T1000 (cell line): ENCODE data around the gene ZNF660.
"Not testable (repeated sequence)": the region's sequence is repeated elsewhere in the genome, so short reads cannot be mapped to it uniquely, and the experiment has no call there.

Source experiments
- DNase-seq: peaks from one replicate; lab custom pipeline; 2025; ENCODE audit warnings: mixed read lengths; lab: John Stamatoyannopoulos, UW

ZNF660 gene

GRCh38 chr3:44584646-44585501, at the start of gene ZNF660:
ZNF660 (plus strand) TSS chr3:44584964; CDS start chr3:44594194, 9,230 bp downstream.
- peak; percentile 82 for DNase-seq

GRCh38 chr3:44535364-44535763, 49.4 kb upstream of the ZNF660 start:
- DNase-seq, result no peak

- not testable (repeated sequence) for DNase-seq
These were observed 40.0 kb upstream of the ZNF660 start for GRCh38 chr3:44544811-44545210.

- peak; percentile 41 for DNase-seq
These were observed 29.9 kb upstream of the ZNF660 start, which contains the start of gene ZKSCAN7 for GRCh38 chr3:44554626-44555592. ZKSCAN7 (plus strand) TSS chr3:44555193; CDS start chr3:44557048, 1,855 bp downstream.

DNA sequence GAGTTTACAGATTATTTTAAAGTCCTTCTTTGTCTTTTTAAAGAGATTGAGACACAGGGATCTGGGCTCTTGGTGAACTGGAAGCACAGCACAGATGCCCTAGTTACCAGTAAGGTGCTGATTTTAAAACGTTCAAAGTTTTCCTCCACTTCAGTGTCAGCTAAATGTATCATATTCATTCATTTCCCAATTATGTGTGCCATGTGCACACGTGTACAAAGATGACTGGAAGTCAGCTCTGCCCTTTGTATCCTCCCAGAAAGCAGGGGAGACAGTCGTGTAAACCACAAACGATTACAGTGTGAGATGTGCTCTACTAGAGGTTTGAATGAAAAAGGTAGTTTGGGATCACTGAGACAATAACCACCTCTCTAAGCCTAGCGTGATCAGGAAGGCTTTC, 29.0 kb upstream of the ZNF660 start:
- no peak for DNase-seq

GRCh38 chr3:44557074-44557473, 27.7 kb upstream of the ZNF660 start:
- DNase-seq, result no peak

- no peak for DNase-seq
These were observed 23.7 kb upstream of the ZNF660 start for GRCh38 chr3:44561076-44561475.

DNA sequence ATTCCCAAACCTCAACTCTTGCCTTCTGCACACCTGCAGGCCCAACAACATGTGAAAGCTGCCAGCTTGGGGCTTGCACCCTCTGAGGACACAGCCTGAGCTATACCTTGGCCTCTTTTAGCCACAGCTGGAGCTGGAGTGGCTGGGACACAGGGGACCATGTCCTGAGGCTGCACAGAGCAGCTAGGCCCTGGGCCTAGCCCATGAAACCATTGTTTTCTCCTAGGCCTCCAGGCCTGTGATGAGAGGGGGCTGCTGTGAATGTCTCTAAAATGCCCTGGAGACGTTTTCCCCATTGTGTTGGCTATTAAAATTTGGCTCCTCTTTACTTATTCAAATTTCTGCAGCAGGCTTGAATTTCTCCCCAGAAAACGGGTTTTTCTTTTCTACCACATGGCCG, 22.6 kb upstream of the ZNF660 start:
- DNase-seq, result no peak

DNA sequence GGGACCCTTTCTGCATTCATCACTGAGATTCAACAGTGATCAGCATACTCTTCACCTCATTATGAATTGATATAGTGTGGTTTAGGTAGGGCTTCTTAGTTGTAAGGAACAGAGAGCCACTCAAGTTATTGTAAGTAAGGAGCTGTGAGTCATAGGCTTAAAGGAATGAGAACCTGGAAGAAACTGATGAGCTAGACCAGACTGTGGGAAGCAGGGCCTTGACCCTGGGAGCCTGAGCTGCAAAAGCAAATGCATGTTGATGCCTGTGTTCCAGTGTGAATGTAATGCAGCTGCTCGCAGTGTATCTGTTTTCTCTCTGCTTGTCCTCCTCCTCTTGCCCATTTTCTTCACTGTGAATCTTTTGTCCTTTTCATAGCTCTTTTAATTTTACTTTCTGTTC, 16.2 kb upstream of the ZNF660 start:
- DNase-seq, result no peak

GRCh38 chr3:44571024-44571423, 13.7 kb upstream of the ZNF660 start:
- no peak for DNase-seq

DNA sequence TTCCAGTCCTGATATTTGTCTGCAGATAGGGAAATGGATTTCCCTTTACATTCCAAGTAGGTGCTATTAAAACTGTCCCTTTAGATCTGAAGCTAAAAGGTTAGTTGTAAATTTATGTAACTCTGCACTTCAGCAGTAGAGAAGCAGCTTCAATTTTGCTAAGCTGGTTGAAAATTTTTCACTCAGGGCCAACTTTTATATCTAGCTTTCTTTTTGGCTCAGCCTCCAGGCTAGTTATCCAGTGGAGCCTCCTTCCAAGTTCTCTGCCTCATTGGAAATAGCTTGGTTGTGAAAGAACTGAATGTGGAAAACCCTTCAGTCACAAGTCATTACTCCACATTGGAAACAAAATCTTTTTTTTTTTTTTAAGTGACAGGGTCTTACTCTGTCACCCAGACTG, 8.2 kb upstream of the ZNF660 start:
- DNase-seq, result no peak

DNA sequence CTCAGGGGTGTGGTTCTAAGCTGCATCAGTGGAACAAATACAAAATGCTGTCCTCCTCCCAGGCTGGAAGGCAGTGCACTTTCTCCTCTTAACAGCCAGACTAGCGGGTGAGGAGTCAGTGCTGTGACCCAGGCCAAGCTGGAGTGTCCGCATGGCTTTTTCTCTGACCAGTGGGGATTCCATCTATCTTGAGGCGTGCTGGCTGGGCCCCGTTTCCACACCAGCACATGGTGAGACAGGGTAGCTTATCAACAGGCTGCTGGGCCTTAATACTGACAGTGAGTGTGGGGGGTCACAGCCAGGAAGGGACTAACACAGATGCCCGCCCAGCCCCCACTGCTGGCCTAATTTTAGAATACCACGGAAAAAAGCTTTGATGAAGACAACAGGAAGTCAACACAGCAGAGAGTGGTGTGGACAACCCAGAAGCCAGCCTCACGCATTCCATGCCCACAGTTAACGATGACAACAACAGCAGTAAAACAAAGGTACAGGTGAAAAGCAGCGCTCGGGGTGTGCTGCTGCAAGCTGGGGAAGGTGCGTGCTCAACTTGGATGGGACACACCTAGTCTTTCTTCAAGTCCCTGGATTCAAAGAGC, 7.3 kb upstream of the ZNF660 start:
- DNase-seq, result not testable (repeated sequence)

DNA sequence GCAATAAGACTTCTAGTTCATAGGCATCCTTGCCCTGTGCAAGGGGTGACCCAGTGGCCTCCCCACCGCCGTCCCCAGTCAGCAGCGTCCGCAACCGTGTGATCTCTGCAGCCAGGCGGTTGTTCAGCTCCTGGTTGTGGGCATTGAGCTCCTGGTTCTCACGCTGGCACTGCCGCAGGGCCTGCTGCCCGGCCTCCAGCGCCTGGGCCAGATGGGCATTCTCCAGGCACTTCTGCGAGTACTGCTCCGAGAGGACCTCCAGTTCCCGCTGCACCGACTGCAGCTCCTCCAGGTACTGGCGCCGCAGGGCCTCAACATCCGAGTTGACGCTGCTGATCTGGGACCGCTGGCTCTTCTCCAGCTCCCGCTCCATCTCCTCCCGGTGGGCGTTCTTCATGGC, 6.4 kb upstream of the ZNF660 start:
- DNase-seq, result not testable (repeated sequence)

DNA sequence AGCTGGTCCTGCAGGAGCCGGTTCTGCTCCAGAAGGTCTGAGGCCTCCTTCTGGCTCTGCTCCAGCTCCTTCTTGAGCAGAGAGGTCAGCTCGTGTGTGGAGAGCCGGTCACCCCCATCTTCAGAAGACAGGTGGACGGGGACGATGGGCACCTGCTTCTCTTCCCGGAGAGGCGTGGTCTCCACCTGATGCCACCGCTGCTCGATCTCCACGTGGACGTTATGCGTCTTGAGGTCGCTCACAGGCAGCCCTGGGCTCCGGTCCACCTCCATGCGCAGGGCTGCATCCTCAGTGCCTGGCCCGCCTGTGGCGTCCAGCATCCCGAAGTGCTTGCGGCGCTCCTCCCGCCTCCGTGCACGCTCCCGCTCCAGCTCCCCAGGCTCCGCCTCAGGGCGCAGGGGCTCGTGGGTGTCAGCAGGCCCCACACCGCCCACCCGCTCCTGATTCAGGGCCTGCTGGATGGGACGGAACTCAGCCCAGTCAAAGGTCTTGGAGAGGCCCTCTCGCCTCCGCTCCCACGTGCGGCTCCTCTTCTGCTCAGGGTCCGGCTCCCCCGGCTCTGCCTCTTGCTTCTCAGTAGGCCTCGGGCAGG, 5.7 kb upstream of the ZNF660 start:
- not testable (repeated sequence) for DNase-seq

GRCh38 chr3:44579749-44580148, 5.0 kb upstream of the ZNF660 start:
- DNase-seq, result not testable (repeated sequence)

DNA sequence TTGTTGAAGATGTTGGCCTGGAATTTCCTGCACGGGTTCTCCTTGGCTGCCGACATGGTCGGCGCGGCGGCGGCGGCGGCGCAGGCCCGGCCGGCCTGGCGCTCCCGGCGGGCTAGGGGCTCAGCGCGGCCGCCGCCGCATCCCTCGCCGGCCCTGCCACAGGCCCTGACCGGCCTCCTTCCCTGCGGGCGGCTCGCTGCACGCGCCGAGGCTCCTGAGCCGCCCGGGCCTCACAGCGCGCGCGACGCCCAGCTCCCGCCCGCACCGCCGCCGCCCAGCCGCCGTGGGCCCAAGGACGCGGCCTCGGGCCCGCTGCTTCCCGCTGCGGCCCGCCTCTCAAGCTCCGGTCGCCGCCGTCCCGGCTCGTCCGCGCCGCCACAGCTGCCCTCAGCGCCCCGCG, 3.8 kb upstream of the ZNF660 start:
- DNase-seq, result not testable (repeated sequence)

DNA sequence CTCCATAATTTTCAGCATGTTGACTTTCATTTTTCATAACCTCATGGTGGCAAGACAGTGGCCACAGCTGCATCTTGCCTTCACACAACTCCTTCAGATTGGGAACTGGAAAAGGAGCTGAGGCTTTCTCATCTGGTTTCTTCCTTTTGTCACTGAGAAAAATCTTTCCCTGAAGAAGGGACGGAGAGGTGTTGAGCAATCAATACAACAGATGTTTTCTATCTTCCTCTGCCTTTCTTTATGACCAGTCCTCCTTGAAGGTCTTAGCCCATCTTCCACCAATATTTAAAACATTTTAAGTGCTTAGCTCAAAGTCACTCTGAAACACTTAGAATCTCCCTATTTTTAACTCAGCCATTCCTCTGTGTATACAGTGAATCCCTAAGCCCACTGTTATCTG, 11.9 kb downstream of the ZNF660 start:
- no peak for DNase-seq

GRCh38 chr3:44601749-44602148, 17.0 kb downstream of the ZNF660 start:
- no peak for DNase-seq

DNA sequence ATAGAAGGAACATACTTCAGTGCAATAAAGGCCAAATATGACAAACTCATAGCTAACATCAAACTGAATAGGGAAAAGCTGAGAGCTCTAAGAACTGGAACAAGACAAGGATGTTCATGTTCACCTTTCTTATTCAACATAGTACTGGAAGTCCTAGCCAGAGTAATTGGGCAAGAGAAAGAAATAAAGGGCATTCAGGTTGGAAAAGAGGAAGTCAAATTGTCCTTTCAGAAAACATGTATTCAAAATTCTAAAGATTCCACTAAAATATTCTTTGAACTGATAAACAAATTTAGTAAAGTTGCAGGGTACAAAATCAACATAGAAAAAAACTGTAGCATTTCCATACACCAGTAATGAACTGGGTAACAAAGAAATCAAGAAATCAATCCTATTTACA, 27.9 kb downstream of the ZNF660 start:
- no peak for DNase-seq

DNA sequence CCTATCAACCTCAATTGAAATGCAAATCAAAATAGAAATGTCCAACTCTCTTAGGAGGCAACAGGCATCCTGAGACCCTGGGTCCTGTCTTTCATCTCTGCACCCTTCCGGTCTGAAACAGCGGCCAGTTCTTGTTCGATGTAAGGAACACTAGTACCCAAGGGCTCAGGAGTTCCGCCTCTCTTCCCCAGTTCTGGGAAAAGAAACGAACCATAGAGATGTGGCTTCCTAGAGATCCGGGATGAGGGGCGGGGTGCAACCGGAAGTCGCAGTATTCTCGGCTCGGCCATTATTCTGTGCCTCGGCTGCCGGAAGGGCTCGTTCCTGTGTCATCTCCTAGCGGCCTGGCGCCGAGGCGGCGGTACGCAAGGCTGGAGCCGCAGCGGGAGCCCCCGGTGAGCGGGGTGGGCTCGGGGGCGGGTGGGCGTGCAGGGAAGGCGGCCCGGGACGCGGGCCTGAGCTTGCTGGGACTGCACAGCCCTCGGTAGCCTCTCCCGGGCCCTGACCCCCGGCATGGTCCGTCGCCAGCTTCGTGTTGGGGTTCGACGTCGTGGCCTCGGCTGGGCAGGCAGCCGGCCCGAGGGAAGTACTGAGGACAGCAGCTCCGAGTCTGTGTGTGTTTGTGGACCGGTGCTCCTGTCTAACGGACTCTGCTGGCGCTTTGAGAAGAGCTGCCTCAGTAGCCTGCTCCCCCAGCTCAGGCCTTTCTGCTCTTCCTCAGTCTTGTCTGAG, 40.2 kb downstream of the ZNF660 start, which contains the start of gene ZNF197:
Gene ZNF197 (plus strand): TSS at position 288 of the 732 bp plus-strand sequence. CDS start 4,119 bp downstream, outside the sequence.
- peak; percentile 84 for DNase-seq

- DNase-seq, result no peak
These were observed 44.0 kb downstream of the ZNF660 start for GRCh38 chr3:44628716-44629115.
